Mucosa of gallbladder (tissue), 1 donor: ENCODE results near the gene HCRTR1. TPM values are rescaled to one million over a fixed set of nuclear protein-coding genes. Genes with fewer than 3 reads are reported as not detected.

Source experiments
- DNase-seq: peaks from one replicate; pipeline ENCODE4 v3.0.0-alpha.2; 2020; ENCODE audit warnings: low spot score
- total RNA-seq: library from RNA; stranded (reverse); gene quantifications from one replicate; pipeline ENCODE4 v1.2.1, GENCODE V29; 2021
- donor health status: DM: no; HTN: no; CAD: no.

The HCRTR1 gene
- total RNA-seq, result not detected

GRCh38 chr1:31617218-31617915 is at the start of gene HCRTR1:
TSS of gene HCRTR1 (plus strand) at chr1:31617689. CDS start at chr1:31619193, 1,504 bp downstream.
- no peak for DNase-seq

GRCh38 chr1:31567956-31568570 is 49.4 kb upstream of the HCRTR1 start:
- no peak for DNase-seq

GRCh38 chr1:31568895-31569595 is 48.4 kb upstream of the HCRTR1 start:
- DNase-seq, result no peak

- no peak for DNase-seq
Measured at GRCh38 chr1:31569596-31570173, 47.8 kb upstream of the HCRTR1 start.

DNA sequence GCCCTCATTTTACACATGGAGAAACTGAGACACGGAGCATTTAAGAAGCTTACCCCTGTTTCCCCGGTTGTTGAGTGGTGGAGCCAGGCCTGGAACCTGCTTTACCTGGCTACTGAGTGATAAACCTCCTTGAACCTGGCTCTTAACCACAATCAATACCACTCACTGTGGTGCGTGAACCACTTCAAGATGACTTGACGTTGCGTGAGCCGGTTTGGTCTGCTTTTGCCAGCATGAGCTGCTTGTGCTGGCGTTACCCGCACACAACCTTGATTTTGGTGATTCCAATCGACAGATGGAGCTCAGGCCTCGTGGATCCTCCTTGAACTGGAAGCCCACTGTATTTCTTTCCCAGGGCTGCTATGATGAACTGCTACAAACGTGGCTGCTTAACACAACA is 47.3 kb upstream of the HCRTR1 start:
- DNase-seq, result no peak

DNA sequence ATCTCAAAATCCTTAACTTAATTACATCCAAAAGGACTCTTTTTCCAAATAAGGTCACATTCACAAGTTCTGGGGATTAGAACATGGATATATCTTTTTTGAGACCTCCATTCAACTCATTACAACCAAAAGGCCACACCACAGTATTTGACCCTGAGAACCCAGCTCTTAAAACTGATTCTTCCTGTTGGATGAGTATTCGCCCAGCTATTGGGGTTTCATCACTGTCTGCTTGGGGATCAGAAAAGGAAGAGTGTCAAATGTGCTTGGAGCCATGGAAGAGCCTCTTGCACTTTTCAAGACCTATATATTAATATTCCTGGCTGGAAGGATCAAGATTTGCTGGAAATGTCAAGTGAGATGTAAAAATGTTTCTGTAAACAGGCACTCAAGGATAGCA is 46.6 kb upstream of the HCRTR1 start:
- no peak for DNase-seq

GRCh38 chr1:31571340-31572295 is 45.9 kb upstream of the HCRTR1 start:
- peak; percentile 6 for DNase-seq

DNA sequence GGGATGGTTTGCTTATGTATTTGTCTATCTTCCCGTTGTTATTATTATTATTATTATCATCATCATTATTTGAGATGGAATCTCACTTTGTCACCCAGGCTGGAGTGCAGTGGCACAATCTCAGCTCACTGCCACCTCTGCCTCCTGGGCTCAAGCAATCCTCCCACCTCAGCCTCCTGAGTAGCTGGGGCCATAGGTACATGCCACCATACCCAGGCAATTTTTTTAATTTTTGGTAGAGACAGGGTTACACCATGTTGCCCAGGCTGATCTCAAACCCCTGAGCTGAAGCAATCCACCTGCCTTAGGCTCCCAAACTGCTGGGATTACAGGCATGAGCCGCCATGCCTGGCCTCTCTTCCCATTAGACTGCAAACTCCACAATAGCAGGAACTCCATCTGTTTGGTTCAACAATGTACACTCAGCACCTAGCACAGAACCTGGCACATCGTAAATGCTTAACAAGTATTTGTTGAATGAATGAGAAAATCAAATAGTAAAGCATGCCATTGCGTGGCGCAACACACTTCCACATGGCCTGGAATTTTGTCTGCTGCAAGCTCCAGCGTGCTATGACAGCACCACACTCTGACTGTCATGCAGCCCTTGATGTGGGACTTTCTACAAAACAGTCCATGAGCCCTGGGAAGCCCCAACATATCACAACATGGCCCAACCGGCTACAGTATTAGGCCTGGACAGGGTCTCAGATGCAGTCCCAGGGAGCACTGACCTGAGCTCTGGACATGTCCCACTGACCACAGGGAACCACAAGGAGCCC is 45.0 kb upstream of the HCRTR1 start:
- peak; percentile 9 for DNase-seq

- DNase-seq, result peak; percentile 7
Measured at GRCh38 chr1:31573261-31573660, 44.2 kb upstream of the HCRTR1 start.

GRCh38 chr1:31574749-31575368 is 42.6 kb upstream of the HCRTR1 start:
- peak; percentile 8 for DNase-seq

DNA sequence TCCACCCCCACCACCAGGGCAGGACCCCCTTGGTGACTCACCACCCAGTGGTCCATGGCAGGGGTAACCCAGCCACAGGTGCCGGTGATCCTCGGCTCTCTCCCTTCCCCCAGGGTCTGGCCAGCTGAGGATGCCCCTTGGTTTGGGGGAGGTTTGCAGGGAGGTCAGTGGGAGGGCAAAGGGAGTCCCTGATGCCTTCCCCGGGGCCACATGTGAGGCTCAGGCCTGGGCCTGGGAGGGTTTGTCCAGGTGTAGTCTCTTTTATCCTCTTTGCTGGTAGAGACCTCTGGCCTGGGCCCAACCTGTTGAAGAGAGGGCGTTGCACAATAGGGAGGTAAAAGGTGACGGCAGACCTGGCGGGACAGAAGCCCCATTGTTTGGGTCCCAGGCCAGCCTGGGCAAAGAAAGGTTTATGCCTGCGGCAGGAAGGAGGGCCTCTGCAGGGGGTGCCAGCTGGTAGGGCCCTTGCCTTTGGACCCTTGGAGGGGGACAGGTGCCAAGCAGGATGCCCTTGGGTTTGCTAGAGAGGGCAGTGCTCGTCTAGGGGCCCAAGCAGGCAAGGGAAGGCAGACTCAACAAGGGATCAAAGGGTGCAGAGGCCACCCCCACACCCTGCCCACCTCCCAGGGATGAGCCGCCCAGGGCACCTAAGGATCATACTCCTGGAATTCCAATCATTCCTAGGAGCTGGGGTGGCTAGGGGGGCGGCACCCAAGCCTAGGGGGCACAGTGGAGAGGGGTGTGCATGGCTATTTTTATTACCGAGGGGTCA is 41.9 kb upstream of the HCRTR1 start:
- peak; percentile 69 for DNase-seq

DNA sequence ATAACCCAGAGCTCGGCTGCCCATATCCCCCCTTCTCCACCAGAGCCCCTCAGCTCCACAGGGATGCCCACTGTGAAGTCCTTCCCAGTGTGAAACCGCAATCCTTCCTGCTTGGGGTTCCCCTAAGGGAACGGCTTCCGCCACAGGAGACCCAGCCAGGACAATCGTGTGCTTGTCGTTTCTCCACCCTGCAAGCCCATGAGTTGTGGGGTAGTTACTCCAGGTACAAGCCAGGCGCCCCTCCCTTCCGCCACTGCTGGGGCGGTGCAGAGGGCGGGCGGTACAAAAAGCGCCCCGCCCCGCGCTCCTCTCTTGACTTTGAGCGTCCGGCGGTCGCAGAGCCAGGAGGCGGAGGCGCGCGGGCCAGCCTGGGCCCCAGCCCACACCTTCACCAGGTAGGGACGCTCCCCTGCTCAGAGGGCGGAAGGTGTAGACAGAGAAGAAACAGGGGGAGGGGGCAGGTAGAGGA is 41.3 kb upstream of the HCRTR1 start, which contains the start of gene TINAGL1:
TINAGL1 (plus strand) TSS at position 315 of the 469 bp plus-strand sequence. CDS start 634 bp downstream, outside the sequence.
- DNase-seq, result peak; percentile 70

DNA sequence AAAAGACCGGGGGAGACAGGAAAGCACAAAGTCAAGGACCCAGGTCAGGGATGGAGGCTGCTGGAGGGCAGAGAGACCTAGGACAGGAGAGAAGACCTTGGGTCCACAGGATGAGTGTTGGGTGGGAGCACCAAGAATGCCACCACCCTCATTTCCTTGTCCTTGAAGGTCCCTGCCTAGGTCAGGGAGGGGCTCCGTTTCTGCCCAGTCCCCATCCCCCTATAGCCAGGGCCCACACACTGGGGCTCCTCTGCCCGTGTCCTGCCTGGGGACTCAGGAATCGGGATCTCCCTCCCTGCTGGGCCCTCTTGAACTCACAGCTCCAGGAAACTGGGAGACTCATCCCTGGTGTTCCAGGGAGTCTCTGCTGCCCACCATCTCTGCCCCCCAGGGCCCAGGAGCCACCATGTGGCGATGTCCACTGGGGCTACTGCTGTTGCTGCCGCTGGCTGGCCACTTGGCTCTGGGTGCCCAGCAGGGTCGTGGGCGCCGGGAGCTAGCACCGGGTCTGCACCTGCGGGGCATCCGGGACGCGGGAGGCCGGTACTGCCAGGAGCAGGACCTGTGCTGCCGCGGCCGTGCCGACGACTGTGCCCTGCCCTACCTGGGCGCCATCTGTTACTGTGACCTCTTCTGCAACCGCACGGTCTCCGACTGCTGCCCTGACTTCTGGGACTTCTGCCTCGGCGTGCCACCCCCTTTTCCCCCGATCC is 40.6 kb upstream of the HCRTR1 start:
- peak; percentile 10 for DNase-seq

DNA sequence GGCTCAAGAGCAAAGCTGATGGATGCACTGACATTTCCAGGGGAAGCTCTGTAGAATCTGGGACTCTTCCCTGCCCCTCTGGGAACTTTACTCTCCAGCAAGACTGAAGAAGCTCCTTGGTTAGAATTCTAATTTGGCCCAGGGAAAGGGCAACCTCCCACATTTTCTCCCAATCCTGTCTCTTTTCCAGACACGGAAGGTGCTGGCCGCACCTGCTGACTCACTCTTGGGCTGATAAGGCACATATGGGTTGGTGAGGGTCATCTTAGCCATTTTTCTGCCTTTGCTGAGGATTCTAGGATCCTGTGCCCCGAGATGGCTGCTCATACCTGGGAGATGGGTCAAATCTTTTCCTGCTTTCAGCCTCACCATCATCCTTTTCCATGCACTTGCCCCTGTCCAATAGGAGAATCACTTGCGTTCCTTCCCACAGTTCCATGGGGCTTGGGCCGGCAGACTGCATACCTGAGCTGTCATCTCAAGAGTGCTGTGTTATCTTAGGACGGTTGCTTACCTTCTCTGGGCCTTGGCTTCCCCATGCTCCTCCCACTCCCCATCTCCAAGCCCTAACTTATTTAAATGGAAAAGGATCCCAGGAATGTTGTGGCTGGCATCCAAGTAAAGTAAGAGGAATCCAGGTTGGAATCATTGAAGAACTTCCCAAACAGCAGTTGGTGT is 39.8 kb upstream of the HCRTR1 start:
- DNase-seq, result no peak

DNA sequence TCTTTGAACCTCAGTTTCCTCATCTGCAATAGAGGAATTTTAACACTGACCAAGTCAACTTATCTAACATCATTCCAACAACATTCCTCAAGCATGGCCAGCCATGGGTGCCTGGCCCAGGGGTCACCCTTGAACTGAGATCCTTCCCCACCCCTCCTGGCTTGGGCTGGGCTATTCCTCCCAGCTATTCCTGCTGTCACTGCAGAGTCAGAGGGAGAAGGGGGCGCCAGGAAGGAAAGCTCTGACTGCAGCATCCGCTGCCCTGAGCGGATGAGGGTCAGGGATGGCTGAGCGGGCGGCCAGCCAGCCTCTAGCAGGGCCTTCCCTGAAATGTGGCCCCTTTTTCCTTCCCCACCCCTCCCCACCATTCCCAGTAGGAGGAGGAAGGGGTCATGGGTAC is 38.1 kb upstream of the HCRTR1 start:
- no peak for DNase-seq

DNA sequence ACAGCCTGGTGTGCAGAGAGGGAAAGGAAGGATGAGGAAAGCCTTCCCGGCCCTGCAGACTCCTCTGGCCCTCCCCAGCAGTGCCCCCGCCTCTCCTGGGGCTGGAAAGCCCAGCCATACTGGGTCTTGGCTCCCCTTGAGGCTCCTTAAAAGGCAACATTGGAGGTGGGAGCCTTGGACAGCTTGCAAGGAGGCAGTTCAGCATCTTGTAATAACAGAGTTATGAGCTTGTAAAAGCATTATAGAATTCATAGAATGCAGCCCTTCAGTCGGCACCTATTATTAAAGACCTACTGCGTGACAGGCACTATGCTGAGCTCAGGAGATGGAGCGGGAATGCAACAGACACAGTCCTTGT is 37.0 kb upstream of the HCRTR1 start:
- DNase-seq, result no peak

- DNase-seq, result no peak
Measured at GRCh38 chr1:31580891-31581603, 36.4 kb upstream of the HCRTR1 start.
